ENCODE results near the gene LTA.
"Not testable (repeated sequence)": the region's sequence is repeated elsewhere in the genome, so short reads cannot be mapped to it uniquely, and the experiment has no call there.

Gene LTA

DNA sequence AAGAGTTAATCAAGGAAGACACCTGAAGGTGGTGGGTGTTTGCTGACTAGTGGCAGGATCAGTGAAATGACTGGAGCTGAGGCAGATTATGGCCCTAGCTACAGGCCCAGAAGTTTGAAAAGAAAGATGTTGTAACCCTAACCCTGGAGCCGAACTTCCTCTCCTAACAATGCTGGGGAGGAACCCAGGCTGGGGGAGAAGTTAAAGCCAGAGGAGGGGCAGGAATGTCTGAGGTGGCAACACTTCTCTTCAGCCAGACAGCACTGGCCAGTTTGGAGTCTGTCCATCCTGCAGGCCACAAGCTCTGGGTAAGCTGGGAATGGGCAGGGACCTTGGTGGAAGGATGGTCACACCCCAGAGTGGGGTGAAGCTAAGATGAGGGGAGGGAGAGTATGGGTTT lies 13.9 kb downstream of the LTA start, which contains the start of gene LST1:
LST1 (plus strand) TSS at position 270 of the 400 bp plus-strand sequence. CDS start 1,023 bp downstream, outside the sequence.
- in situ Hi-C loops (cut with HindIII; ENCODE audit: low pct_ligation_motif_present, low sequenced_read_pairs): no loop called here
- H3K4me3 ChIP-seq (ENCODE audit: low read depth, low read length): no peak within 1 kb of the TSS

DNA sequence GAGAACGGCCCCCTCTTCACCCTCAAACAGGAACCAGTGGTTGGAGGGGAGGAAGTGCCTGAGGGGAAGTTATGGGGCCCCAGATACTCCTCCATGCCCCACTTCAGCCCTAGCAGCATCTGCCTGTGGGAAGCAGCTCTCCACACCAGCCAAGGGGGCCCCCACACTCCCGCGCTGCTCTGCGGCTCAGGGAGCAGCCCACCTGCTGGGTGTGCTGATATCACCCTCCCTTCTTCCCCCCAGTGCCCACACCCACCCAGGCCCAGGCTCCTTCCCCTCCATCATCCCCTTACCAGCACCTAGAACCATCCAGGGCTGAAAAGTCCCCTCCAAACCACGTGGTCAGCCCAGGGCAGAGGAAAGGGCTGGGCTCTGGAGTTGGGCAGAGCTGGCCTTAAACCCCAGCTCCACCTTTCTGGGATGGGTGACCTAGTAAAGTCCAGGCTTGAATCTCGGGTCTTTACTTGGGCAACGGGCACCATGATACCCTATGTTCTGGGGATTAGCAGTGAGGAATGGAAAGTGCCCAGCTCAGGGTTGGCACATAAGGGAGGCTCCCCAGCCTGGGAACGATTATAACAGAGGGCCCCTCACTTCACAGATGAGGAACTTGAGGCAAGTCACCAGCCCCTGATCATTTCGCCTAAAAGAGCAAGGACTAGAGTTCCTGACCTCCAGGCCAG lies 14.7 kb downstream of the LTA start:
- Histone ChIP-seq H3K27me3 (replicated peaks) (no peaks in the 10 kb centered on the region), H3K4me3 (ENCODE audit: low read depth, low read length) (no peak overlapping the region), H3K27ac (no peak overlapping the region), H3K36me3 (replicated peaks) (no peaks in the 10 kb centered on the region)
- TF ChIP-seq, protein P1, sequence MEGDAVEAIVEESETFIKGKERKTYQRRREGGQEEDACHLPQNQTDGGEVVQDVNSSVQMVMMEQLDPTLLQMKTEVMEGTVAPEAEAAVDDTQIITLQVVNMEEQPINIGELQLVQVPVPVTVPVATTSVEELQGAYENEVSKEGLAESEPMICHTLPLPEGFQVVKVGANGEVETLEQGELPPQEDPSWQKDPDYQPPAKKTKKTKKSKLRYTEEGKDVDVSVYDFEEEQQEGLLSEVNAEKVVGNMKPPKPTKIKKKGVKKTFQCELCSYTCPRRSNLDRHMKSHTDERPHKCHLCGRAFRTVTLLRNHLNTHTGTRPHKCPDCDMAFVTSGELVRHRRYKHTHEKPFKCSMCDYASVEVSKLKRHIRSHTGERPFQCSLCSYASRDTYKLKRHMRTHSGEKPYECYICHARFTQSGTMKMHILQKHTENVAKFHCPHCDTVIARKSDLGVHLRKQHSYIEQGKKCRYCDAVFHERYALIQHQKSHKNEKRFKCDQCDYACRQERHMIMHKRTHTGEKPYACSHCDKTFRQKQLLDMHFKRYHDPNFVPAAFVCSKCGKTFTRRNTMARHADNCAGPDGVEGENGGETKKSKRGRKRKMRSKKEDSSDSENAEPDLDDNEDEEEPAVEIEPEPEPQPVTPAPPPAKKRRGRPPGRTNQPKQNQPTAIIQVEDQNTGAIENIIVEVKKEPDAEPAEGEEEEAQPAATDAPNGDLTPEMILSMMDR (IDR thresholded peaks at IDR 0.05; ENCODE audit: low read depth, low read length, missing control alignments): no peak
- in situ Hi-C loops (cut with HindIII; ENCODE audit: low pct_ligation_motif_present, low sequenced_read_pairs): no loop called here
- DNase-seq: no peak

More for the DNA sequence above, 13.9 kb downstream of the LTA start, which contains the start of gene LST1:
- TF ChIP-seq, protein P1 (IDR thresholded peaks at IDR 0.05; ENCODE audit: low read depth, low read length, missing control alignments): no peak
- Histone ChIP-seq H3K27me3 (replicated peaks) (no peaks in the 10 kb centered on the region), H3K36me3 (replicated peaks) (no peaks in the 10 kb centered on the region), H3K27ac (no peak within 1 kb of the TSS)
- DNase-seq: no peak

DNA sequence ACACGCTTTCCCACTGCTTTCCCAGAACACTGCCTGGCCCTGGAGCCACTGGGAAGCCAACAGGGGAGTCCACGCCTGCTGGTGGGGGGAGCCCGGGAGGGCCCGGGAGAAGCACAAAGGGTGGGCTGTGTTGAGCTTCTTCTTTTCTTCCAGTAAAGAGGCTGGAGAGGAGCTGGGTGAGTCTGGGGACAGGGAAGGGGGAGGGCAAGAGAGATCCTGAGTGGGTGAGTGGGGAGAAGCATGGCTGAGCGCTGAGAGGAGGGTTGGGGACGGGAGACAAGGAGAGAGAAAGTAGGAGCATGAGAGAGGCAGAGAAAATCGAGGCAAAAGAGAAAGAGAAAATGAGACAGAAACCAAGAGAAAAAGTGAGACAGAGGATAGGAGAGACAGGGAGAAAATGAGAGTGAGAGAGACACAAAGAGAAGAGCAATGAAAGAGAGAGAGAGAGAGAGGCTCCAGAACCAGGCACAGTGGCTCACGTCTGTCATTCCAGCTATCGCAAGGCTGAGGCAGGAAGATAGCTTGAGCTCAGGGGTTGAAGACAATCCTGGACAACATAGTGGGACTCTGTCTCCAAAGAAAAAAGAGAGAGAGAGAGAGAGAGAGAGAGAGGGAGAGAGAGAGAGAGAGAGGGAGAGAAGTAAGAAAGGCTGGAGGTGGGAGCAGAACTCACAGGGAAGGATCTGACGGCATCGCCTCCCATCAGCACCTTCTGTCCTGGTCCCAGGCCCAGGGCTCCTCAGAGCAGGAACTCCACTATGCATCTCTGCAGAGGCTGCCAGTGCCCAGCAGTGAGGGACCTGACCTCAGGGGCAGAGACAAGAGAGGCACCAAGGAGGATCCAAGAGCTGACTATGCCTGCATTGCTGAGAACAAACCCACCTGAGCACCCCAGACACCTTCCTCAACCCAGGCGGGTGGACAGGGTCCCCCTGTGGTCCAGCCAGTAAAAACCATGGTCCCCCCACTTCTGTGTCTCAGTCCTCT lies 16.0 kb downstream of the LTA start:
- H3K4me3 ChIP-seq (ENCODE audit: low read depth, low read length): no peak overlapping the region
- no peaks in the 10 kb centered on the region for H3K36me3 ChIP-seq (replicated peaks)
- in situ Hi-C loops (cut with HindIII; ENCODE audit: low pct_ligation_motif_present, low sequenced_read_pairs): no loop called here
- TF ChIP-seq, protein P1 (IDR thresholded peaks at IDR 0.05; ENCODE audit: low read depth, low read length, missing control alignments): no peak
- DNase-seq: no peak
- no peaks in the 10 kb centered on the region for H3K27me3 ChIP-seq (replicated peaks)
- H3K27ac ChIP-seq: no peak overlapping the region

DNA sequence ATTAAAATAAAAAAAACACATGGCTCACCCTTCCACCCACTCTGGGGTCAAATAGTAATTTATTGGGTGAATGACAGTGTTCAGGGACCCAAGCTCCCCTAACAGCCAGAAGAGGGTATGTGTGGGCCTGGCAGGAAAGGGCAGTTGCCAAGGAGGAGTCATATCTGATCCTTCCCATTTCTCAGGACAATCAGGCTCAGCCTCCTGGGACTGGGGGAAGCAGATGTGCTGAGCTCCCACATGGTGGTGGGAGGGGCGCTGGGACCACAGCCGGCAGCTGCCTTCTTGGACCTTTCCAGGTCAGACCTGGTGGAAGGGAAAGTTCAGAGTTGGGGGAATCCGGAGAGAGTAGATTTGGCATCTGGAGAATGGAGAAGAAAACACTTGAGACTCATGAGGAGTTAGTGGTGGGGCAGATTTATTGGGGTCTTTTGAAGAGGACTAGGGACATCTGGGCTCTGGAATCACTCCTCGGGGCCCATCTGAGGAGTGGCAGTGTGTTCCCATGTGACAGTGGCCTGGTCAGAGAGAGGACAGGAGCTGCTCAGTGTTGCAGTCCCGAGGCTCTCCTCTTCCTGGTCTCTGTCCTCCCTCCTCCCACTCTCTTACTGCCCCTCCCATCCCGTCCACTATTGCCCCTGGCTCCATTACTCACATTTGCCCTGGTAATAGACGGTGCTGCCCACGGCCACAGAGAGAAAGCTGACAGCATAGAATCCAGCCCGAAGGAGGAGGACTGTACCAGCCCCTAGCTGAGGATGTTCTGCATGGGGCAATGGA lies 17.0 kb downstream of the LTA start:
- TF ChIP-seq, protein P1 (IDR thresholded peaks at IDR 0.05; ENCODE audit: low read depth, low read length, missing control alignments): no peak
- Histone ChIP-seq H3K4me3 (ENCODE audit: low read depth, low read length) (no peak overlapping the region), H3K27me3 (replicated peaks) (no peaks in the 10 kb centered on the region), H3K36me3 (replicated peaks) (no peaks in the 10 kb centered on the region), H3K27ac (no peak overlapping the region)
- DNase-seq: no peak
- in situ Hi-C loops (cut with HindIII; ENCODE audit: low pct_ligation_motif_present, low sequenced_read_pairs): no loop called here

DNA sequence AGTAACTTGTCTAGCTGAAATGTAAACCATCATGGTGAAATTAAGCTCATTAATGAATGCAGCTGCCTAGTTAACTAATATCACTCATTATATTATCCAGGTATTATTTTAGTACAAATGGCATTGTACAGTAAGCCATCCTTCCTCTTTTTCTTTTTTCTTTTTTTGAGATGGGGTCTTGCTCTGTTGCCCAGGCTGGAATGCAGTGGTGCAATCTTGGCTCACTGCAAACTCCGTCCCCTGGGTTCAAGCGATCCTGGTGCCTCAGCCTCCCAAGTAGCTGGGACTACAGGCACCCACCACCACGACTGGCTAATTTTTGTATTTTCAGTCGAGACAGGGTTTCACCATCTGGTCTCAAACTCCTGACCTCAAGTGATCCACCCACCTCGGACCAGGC lies 18.6 kb downstream of the LTA start:
- in situ Hi-C loops (cut with HindIII; ENCODE audit: low pct_ligation_motif_present, low sequenced_read_pairs); H3K27ac ChIP-seq; H3K36me3 ChIP-seq (replicated peaks); H3K4me3 ChIP-seq (ENCODE audit: low read depth, low read length); DNase-seq; H3K27me3 ChIP-seq (replicated peaks): not testable (repeated sequence)

Data from brain microvascular endothelial cell (primary cell).